Neural progenitor cell (in vitro differentiated cells): ENCODE measurements around the gene PEX26. TPM values are rescaled to one million over a fixed set of nuclear protein-coding genes. Genes with fewer than 3 reads are reported as not detected.

Source experiments
- DNase-seq: peaks from one replicate; pipeline ENCODE4 v3.0.0-alpha.2; 2016; ENCODE audit warnings: low spot score
- H2AFZ ChIP-seq: fragments of 200-600 bp; sonication (generic); replicated peaks from 2 replicates; pipeline ENCODE4 v1.6.1; 2016; ENCODE audit warnings: antibody characterized with exemption
- H3F3A ChIP-seq: fragments of 200-600 bp; sonication (generic); 2 replicates; pipeline ENCODE4 v1.6.1; 2016; ENCODE audit warnings: antibody characterized with exemption, low read depth
- H3K27ac ChIP-seq: fragments of 200-600 bp; sonication (generic); 2 replicates; pipeline ENCODE4 v1.5.1; 2016; ENCODE audit warnings: mild to moderate bottlenecking
- H3K27me3 ChIP-seq: fragments of 200-600 bp; sonication (generic); 2 replicates; pipeline ENCODE4 v1.6.1; 2016; ENCODE audit warnings: mild to moderate bottlenecking, moderate library complexity
- H3K36me3 ChIP-seq: fragments of 200-600 bp; sonication (generic); 2 replicates; pipeline ENCODE4 v1.5.1; 2016
- H3K4me1 ChIP-seq: fragments of 200-600 bp; sonication (generic); 2 replicates; pipeline ENCODE4 v1.6.1; 2016; ENCODE audit warnings: mixed run types
- H3K4me2 ChIP-seq: fragments of 200-600 bp; sonication (generic); 2 replicates; pipeline ENCODE4 v1.6.1; 2016
- H3K4me3 ChIP-seq: fragments of 200-600 bp; sonication (generic); 2 replicates; pipeline ENCODE4 v1.5.1; 2016
- H3K79me2 ChIP-seq: fragments of 200-600 bp; sonication (generic); 2 replicates; pipeline ENCODE4 v1.6.1; 2016; ENCODE audit warnings: low read depth
- H3K9ac ChIP-seq: fragments of 200-600 bp; sonication (generic); 2 replicates; pipeline ENCODE4 v1.6.1; 2016
- H3K9me3 ChIP-seq: fragments of 200-600 bp; sonication (generic); 2 replicates; pipeline ENCODE4 v1.5.1; 2016; ENCODE audit warnings: low read depth
- H4K20me1 ChIP-seq: fragments of 200-600 bp; sonication (generic); 2 replicates; pipeline ENCODE4 v1.6.1; 2016; ENCODE audit warnings: low read depth
- H3K27ac Mint-ChIP-seq: 3 replicates; pipeline ENCODE4 v1.8.0; 2021; ENCODE audit warnings: mixed read lengths
- H3K27me3 Mint-ChIP-seq: 2 replicates; pipeline ENCODE4 v1.8.0; 2022; ENCODE audit warnings: low read depth, mild to moderate bottlenecking, inconsistent platforms, moderate library complexity, mixed read lengths; ENCODE audit not compliant: insufficient read depth
- H3K36me3 Mint-ChIP-seq: 3 replicates; pipeline ENCODE4 v1.8.0; 2021; ENCODE audit warnings: mixed read lengths
- H3K4me1 Mint-ChIP-seq: 3 replicates; pipeline ENCODE4 v1.8.0; 2021; ENCODE audit warnings: mixed read lengths
- H3K4me3 Mint-ChIP-seq: 3 replicates; pipeline ENCODE4 v1.8.0; 2021; ENCODE audit warnings: mild to moderate bottlenecking, moderate library complexity, mixed read lengths
- H3K9me3 Mint-ChIP-seq: 3 replicates; pipeline ENCODE4 v1.8.0; 2020; ENCODE audit warnings: mixed read lengths
- EZH2 ChIP-seq: fragments of 200-600 bp; sonication (generic); IDR thresholded peaks from 2 replicates; pipeline ENCODE4 v1.6.1; 2017; ENCODE audit warnings: antibody characterized with exemption, mild to moderate bottlenecking, moderate library complexity
- EZH2phosphoT487 ChIP-seq: fragments of 200-600 bp; sonication (generic); IDR thresholded peaks from 2 replicates; pipeline ENCODE4 v1.6.1; 2017; ENCODE audit warnings: antibody characterized with exemption
- total RNA-seq: library from RNA; depleted of rRNA; stranded (reverse); fragments of >200 nt; gene quantifications from 2 replicates; pipeline ENCODE4 v1.2.3, GENCODE V29; 2015; ENCODE audit warnings: low replicate concordance
- TF ChIP-seq, protein P1 (sequence below): fragments of 200-600 bp; sonication (generic); IDR thresholded peaks from 2 replicates; pipeline ENCODE4 v1.5.1; 2017; ENCODE audit warnings: antibody characterized with exemption, mild to moderate bottlenecking

Gene PEX26
- total RNA-seq, 1 donor from 2014 or later = 22.9 TPM

DNA sequence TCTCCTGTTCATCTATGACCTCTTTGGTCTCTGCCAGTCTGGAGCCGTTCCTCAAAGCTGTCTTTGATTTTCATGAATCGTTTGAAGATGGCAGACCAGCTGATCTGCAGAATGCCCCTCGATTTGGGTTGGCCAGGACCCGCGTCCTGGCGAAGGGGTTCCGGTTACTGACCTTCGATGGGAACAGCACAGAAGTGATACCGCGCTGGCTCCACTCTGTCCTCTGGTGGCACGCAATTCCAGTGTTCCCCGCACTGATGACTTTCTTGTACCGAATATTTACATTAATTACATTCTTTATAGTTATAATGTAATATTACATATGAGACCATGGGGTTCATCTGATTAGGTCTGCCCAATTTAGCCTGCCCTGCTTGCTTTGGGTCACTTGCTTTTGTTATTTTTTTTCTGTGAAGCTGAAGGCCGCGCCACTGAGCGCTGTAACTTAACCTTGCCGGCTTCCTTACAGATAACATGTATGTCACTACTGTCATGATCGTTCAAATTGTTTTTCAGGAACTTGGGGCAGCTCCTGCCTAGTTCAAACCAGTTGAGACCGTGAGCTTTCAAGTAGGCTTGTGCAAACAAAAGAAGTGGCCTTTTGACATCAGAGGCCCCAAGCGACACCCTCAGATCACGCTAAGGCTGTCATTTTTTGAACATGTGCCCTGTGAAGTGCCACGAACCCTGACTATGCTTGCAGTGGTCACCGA lies 68.0 kb downstream of the PEX26 start:
- Mint-ChIP-seq H3K9me3 (peaks cover 5% of the 10 kb centered on the region), H3K36me3 (peaks cover 3% of the 10 kb centered on the region), H3K4me3 (no peak overlapping the region), H3K27ac (no peak overlapping the region), H3K4me1 (no peaks in the 10 kb centered on the region), H3K27me3 (peaks cover 2% of the 10 kb centered on the region)
- Histone ChIP-seq H3K27ac (no peak overlapping the region), H3K79me2 (no peaks in the 10 kb centered on the region), H3K4me2 (no peak overlapping the region), H3K4me3 (no peak overlapping the region), H3K4me1 (no peaks in the 10 kb centered on the region), H3K9me3 (no peaks in the 10 kb centered on the region), H3K9ac (no peak overlapping the region), H3K27me3 (peaks cover 31% of the 10 kb centered on the region), H3K36me3 (no peaks in the 10 kb centered on the region), H3F3A (peaks cover 9% of the 10 kb centered on the region), H2AFZ (no peak overlapping the region), H4K20me1 (no peaks in the 10 kb centered on the region)
- no peak for DNase-seq
- TF ChIP-seq EZH2 = no peak
- TF ChIP-seq, protein P1, sequence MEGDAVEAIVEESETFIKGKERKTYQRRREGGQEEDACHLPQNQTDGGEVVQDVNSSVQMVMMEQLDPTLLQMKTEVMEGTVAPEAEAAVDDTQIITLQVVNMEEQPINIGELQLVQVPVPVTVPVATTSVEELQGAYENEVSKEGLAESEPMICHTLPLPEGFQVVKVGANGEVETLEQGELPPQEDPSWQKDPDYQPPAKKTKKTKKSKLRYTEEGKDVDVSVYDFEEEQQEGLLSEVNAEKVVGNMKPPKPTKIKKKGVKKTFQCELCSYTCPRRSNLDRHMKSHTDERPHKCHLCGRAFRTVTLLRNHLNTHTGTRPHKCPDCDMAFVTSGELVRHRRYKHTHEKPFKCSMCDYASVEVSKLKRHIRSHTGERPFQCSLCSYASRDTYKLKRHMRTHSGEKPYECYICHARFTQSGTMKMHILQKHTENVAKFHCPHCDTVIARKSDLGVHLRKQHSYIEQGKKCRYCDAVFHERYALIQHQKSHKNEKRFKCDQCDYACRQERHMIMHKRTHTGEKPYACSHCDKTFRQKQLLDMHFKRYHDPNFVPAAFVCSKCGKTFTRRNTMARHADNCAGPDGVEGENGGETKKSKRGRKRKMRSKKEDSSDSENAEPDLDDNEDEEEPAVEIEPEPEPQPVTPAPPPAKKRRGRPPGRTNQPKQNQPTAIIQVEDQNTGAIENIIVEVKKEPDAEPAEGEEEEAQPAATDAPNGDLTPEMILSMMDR = no peak
- no peak for TF ChIP-seq EZH2phosphoT487

DNA sequence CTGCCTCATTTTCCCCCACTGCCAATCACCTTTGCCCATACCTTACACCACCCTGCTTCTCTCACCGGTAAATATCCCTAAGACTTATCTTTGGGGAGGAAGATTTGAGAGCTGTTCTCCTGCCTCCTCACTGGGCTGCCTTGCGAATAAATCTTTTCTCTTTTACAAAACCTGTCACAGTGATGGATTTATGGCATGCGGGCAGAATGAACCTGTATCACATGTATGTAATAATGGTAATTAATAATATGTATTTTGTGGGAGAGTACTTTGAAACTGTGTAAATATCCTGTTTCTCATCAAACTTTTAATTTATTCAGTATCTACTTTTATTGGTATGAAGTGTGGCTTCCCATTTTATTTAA lies 68.6 kb downstream of the PEX26 start:
- peaks cover 36% of the 10 kb centered on the region for H3K27me3 ChIP-seq
- H3K4me3 ChIP-seq = no peak overlapping the region
- H3K9ac ChIP-seq = no peak overlapping the region
- H3F3A ChIP-seq = peaks cover 14% of the 10 kb centered on the region
- H3K4me1 Mint-ChIP-seq = no peaks in the 10 kb centered on the region
- H2AFZ ChIP-seq = no peak overlapping the region
- H3K4me1 ChIP-seq = no peaks in the 10 kb centered on the region
- H3K4me2 ChIP-seq = no peak overlapping the region
- peaks cover 2% of the 10 kb centered on the region for H3K27me3 Mint-ChIP-seq
- no peak overlapping the region for H3K4me3 Mint-ChIP-seq
- peaks cover 4% of the 10 kb centered on the region for H3K9me3 Mint-ChIP-seq
- DNase-seq = no peak
- H3K9me3 ChIP-seq = no peaks in the 10 kb centered on the region
- H3K27ac Mint-ChIP-seq = no peak overlapping the region
- peaks cover 2% of the 10 kb centered on the region for H3K36me3 Mint-ChIP-seq
- H3K36me3 ChIP-seq = no peaks in the 10 kb centered on the region
- H3K27ac ChIP-seq = no peak overlapping the region
- H4K20me1 ChIP-seq = no peaks in the 10 kb centered on the region
- no peaks in the 10 kb centered on the region for H3K79me2 ChIP-seq
- no peak for TF ChIP-seq EZH2

DNA sequence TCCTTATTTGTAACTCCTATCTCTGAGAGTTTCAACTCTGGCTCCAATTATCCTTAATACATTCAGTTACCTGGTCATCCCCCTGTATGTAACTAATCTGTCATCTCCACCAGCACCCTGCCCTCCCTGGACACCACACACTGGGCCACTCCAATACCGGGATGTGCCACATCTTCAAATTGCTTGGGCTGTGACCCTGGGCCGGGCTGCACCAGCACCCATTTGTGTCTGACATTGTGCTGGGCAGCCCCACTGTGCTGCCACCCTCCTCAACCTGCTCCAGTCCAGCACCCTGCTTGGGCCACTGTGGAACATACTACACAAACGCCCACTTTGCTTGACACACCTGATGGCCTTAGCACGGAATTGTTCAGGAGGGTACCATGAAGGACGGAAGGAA lies 70.0 kb downstream of the PEX26 start:
- H3K27me3 ChIP-seq = peaks cover 42% of the 10 kb centered on the region
- no peaks in the 10 kb centered on the region for H4K20me1 ChIP-seq
- no peak overlapping the region for H3K4me2 ChIP-seq
- no peak overlapping the region for H2AFZ ChIP-seq
- Mint-ChIP-seq H3K9me3 (peaks cover 5% of the 10 kb centered on the region), H3K27ac (no peak overlapping the region), H3K4me1 (no peaks in the 10 kb centered on the region), H3K36me3 (peaks cover 1% of the 10 kb centered on the region), H3K27me3 (peaks cover 2% of the 10 kb centered on the region), H3K4me3 (no peak overlapping the region)
- H3F3A ChIP-seq = peaks cover 15% of the 10 kb centered on the region
- H3K4me1 ChIP-seq = no peaks in the 10 kb centered on the region
- no peaks in the 10 kb centered on the region for H3K9me3 ChIP-seq
- no peak overlapping the region for H3K27ac ChIP-seq
- TF ChIP-seq, protein P1 = no peak
- TF ChIP-seq EZH2 (no peak), EZH2phosphoT487 (no peak)
- H3K9ac ChIP-seq = no peak overlapping the region
- no peaks in the 10 kb centered on the region for H3K79me2 ChIP-seq
- DNase-seq = no peak
- H3K36me3 ChIP-seq = no peaks in the 10 kb centered on the region
- no peak overlapping the region for H3K4me3 ChIP-seq

GRCh38 chr22:18148293-18148965 lies 70.6 kb downstream of the PEX26 start:
- Histone ChIP-seq H3K9me3 (no peaks in the 10 kb centered on the region), H3K4me2 (no peak overlapping the region), H3K79me2 (no peaks in the 10 kb centered on the region), H3F3A (peaks cover 15% of the 10 kb centered on the region), H3K9ac (no peak overlapping the region), H3K27ac (no peak overlapping the region), H3K4me3 (no peak overlapping the region), H3K36me3 (no peaks in the 10 kb centered on the region), H2AFZ (no peak overlapping the region), H4K20me1 (no peaks in the 10 kb centered on the region), H3K4me1 (no peaks in the 10 kb centered on the region), H3K27me3 (peaks cover 42% of the 10 kb centered on the region)
- peaks cover 5% of the 10 kb centered on the region for H3K9me3 Mint-ChIP-seq
- H3K27me3 Mint-ChIP-seq = peaks cover 2% of the 10 kb centered on the region
- peak overlapping the region; percentile 41 for H3K4me3 Mint-ChIP-seq
- no peak for TF ChIP-seq EZH2phosphoT487
- no peak for TF ChIP-seq EZH2
- TF ChIP-seq, protein P1 = no peak
- no peak overlapping the region for H3K27ac Mint-ChIP-seq
- no peaks in the 10 kb centered on the region for H3K4me1 Mint-ChIP-seq
- DNase-seq = no peak
- peaks cover 1% of the 10 kb centered on the region for H3K36me3 Mint-ChIP-seq
